Calu3 (cell line): ENCODE results near the gene LKAAEAR1. TPM values are rescaled to one million over a fixed set of nuclear protein-coding genes. Genes with fewer than 3 reads are reported as not detected.

Experiments
- BruUV-seq: library from RNA; stranded (reverse); fragments of 400-500 nt; replicated peaks from 2 replicates; lab custom pipeline; 2021; lab: Mats Ljungman, UMichigan
- CTCF ChIA-PET: fragments of 300-600 bp; sonication (Branson Sonifier 250); formaldehyde crosslinking; loops from one replicate; lab custom pipeline; 2022; ENCODE audit warnings: antibody characterized with exemption; lab: Charles Lee
- DNase-seq: peaks from one replicate; pipeline ENCODE4 v3.0.0; 2022
- H3K27ac Mint-ChIP-seq: one replicate; pipeline ENCODE4 v1.8.0; 2022; ENCODE audit warnings: mixed read lengths; ENCODE audit not compliant: unreplicated experiment
- H3K27me3 Mint-ChIP-seq: one replicate; pipeline ENCODE4 v1.8.0; 2022; ENCODE audit warnings: mixed read lengths; ENCODE audit not compliant: unreplicated experiment
- H3K36me3 Mint-ChIP-seq: one replicate; pipeline ENCODE4 v1.8.0; 2022; ENCODE audit warnings: mild to moderate bottlenecking, moderate library complexity, mixed read lengths; ENCODE audit not compliant: insufficient read depth, unreplicated experiment
- H3K4me1 Mint-ChIP-seq: one replicate; pipeline ENCODE4 v1.8.0; 2022; ENCODE audit warnings: mild to moderate bottlenecking, low read depth, mixed read lengths; ENCODE audit not compliant: unreplicated experiment
- H3K4me3 Mint-ChIP-seq: one replicate; pipeline ENCODE4 v1.8.0; 2022; ENCODE audit warnings: mild to moderate bottlenecking, low read depth, moderate library complexity, mixed read lengths; ENCODE audit not compliant: unreplicated experiment
- H3K9me3 Mint-ChIP-seq: one replicate; pipeline ENCODE4 v1.8.0; 2022; ENCODE audit warnings: low read depth, mixed read lengths; ENCODE audit not compliant: unreplicated experiment
- CTCF ChIP-seq: fragments of 200-600 bp; IDR thresholded peaks from one replicate; pipeline ENCODE4 v1.8.0; 2022; ENCODE audit warnings: antibody characterized with exemption; ENCODE audit not compliant: unreplicated experiment
- intact Hi-C: fragments of 100-400 bp; cut with micrococcal nuclease; formaldehyde crosslinking; loops from one replicate; pipeline ENCODE4 v1.10.0; 2022; ENCODE audit not compliant: unreplicated experiment
- total RNA-seq: library from RNA; stranded (reverse); gene quantifications from 2 replicates; pipeline ENCODE4 v1.2.3, GENCODE V29; 2022

LKAAEAR1 gene
- total RNA-seq, 1 experiment from 2014 or later = not detected

GRCh38 chr20:64086801-64087200 is 2.6 kb upstream of the LKAAEAR1 start:
- Mint-ChIP-seq H3K27me3 (peaks cover 97% of the 10 kb centered on the region), H3K9me3 (no peaks in the 10 kb centered on the region), H3K4me3 (no peak overlapping the region), H3K36me3 (peaks cover 20% of the 10 kb centered on the region), H3K4me1 (peaks cover 12% of the 10 kb centered on the region), H3K27ac (no peak overlapping the region)
- no peak for TF ChIP-seq CTCF
- no TSS peak for BruUV-seq
- no peak for DNase-seq
- CTCF ChIA-PET = interaction anchor here (0.5 kb wide), 1 partner anchor 32 kb away, joined by 3 read pairs; no protein-coding TSS in a partner anchor
- intact Hi-C loops = no loop called here

GRCh38 chr20:64084685-64085152 is 521 bp upstream of the LKAAEAR1 start:
- H3K27ac Mint-ChIP-seq = no peak overlapping the region
- TF ChIP-seq CTCF = no peak
- CTCF ChIA-PET = interaction anchor here (0.5 to 1.9 kb wide), 4 partner anchors 22 to 318 kb away, joined by 3 to 7 read pairs (median 4); partner anchors contain the start of gene TCEA2
- intact Hi-C loops = loop anchor here (5.0 kb wide), 1 partner anchor 38 kb away; no protein-coding TSS in a partner anchor
- peaks cover 16% of the 10 kb centered on the region for H3K4me1 Mint-ChIP-seq
- no peaks in the 10 kb centered on the region for H3K9me3 Mint-ChIP-seq
- H3K36me3 Mint-ChIP-seq = peaks cover 36% of the 10 kb centered on the region
- peaks cover 97% of the 10 kb centered on the region for H3K27me3 Mint-ChIP-seq
- no TSS peak for BruUV-seq
- no peak for DNase-seq
- peak overlapping the region; percentile 74 for H3K4me3 Mint-ChIP-seq

GRCh38 chr20:64083378-64083803 is 807 bp downstream of the LKAAEAR1 start:
- peaks cover 42% of the 10 kb centered on the region for H3K36me3 Mint-ChIP-seq
- DNase-seq = peak; percentile 90
- peaks cover 84% of the 10 kb centered on the region for H3K27me3 Mint-ChIP-seq
- BruUV-seq = no TSS peak
- intact Hi-C loops = loop anchor here (5.0 kb wide), 1 partner anchor 39 kb away; no protein-coding TSS in a partner anchor
- no peak overlapping the region for H3K27ac Mint-ChIP-seq
- CTCF ChIA-PET = interaction anchor here (0.7 to 1.9 kb wide), 9 partner anchors 10 to 1638 kb away, joined by 3 to 11 read pairs (median 5); partner anchors contain the start of gene TCEA2
- H3K9me3 Mint-ChIP-seq = no peaks in the 10 kb centered on the region
- H3K4me3 Mint-ChIP-seq = peak overlapping the region; percentile 74
- peaks cover 25% of the 10 kb centered on the region for H3K4me1 Mint-ChIP-seq
- TF ChIP-seq CTCF = peak; percentile 73

- BruUV-seq = no TSS peak
- DNase-seq = no peak
- Mint-ChIP-seq H3K9me3 (no peaks in the 10 kb centered on the region), H3K27ac (no peak overlapping the region), H3K4me1 (peaks cover 30% of the 10 kb centered on the region), H3K4me3 (peak overlapping the region; percentile 74), H3K36me3 (peaks cover 45% of the 10 kb centered on the region), H3K27me3 (peaks cover 79% of the 10 kb centered on the region)
- no peak for TF ChIP-seq CTCF
- CTCF ChIA-PET = interaction anchor here (0.6 to 1.9 kb wide), 9 partner anchors 9 to 44 kb away, joined by 3 to 11 read pairs (median 5); partner anchors contain the start of gene TCEA2
- intact Hi-C loops = loop anchor here (5.0 kb wide), 1 partner anchor 39 kb away; no protein-coding TSS in a partner anchor
Measured at GRCh38 chr20:64082820-64083377, 1.3 kb downstream of the LKAAEAR1 start.
